ENCODE results near the gene GPHN.
A peak's percentile ranks its signal among the peaks of the same experiment; 100 is the strongest.
"Not testable (repeated sequence)": the region's sequence is repeated elsewhere in the genome, so short reads cannot be mapped to it uniquely, and the experiment has no call there.

The GPHN gene

GRCh38 chr14:66677780-66678179 lies 169.8 kb downstream of the GPHN start:
- DNase-seq = no peak

DNA sequence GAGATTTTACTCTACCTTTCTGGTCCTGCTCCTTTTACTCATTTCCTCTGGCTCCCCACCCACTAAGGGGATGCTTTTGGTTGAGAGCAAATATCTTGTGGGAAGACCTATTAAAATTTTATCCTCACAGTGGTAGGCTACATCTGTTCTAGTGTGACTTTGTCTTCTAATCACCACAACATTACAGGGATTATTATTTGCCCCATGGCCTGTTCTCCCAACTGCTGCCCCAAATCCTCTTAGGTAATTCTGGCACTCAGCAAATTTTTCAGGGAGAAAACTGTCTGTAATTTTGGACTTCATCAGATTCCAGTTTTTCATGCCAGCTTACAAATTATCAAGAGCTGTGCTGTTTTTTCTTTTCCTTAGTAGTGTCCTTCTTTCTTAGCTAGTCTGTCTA lies 172.3 kb downstream of the GPHN start:
- DNase-seq = no peak

- DNase-seq = no peak
Observed at GRCh38 chr14:66696326-66696725, 188.4 kb downstream of the GPHN start.

DNA sequence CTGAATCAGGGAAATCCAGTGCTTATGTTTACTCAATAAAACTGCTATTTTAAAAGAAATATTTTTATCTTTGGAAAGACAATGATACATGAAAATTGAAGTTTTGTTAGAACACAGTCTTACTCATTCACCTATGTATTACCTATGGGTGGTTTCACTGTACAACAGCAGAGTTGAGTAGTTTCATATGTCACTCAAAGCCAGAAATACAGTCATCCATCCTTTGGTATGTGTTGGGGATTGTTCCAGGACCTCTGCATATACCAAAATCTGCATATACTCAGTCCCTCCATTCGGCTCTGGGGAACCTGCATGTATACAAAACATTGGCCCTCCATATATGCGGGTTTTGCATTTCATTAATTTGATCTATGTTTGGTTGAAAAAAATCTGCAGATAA lies 190.6 kb downstream of the GPHN start:
- no peak for DNase-seq

- no peak for DNase-seq
Observed at GRCh38 chr14:66701813-66702212, 193.9 kb downstream of the GPHN start.

DNA sequence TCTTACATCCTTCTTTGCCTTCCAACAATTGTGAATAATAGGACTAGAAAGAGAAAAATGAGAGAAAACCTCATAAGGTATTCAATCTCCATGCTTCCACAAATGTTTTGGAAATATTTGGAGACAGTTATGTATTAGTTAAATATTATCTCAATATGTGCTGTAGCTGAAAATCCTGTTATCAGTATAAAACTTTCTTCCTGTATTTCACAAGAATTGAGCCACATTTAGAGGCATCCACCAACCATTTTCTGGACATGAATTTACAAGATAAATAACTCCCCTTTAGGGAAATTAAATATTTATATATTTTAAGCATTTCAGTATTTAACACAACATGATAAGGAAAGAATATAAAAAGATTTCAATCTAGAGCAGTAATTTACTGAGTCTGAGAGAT lies 200.3 kb downstream of the GPHN start:
- DNase-seq = no peak

GRCh38 chr14:66709291-66709690 lies 201.3 kb downstream of the GPHN start:
- no peak for DNase-seq

GRCh38 chr14:66714291-66714690 lies 206.3 kb downstream of the GPHN start:
- DNase-seq = not testable (repeated sequence)

- not testable (repeated sequence) for DNase-seq
Observed at GRCh38 chr14:66715313-66715712, 207.4 kb downstream of the GPHN start.

GRCh38 chr14:66716227-66716626 lies 208.3 kb downstream of the GPHN start:
- DNase-seq = no peak

- no peak for DNase-seq
Observed at GRCh38 chr14:66717561-66718140, 209.7 kb downstream of the GPHN start.

DNA sequence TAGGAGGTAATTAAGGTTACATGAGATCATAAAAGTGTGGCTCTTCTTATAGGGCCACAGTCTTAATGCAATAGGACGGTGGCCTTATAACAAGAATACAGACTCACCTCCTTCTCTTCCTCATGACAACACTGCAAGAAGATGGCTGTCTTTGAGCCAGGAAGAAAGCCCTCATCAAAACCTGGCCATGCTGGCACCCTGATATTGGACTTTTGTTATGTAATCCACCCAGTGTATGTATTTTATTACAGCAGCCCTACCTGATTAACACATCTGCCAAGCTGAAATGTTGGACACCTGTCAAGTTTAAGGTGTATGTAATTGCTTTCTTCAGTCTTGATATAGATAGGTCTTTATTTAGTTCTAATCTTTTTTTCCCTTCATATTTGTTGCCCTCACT lies 217.0 kb downstream of the GPHN start:
- DNase-seq = no peak

DNA sequence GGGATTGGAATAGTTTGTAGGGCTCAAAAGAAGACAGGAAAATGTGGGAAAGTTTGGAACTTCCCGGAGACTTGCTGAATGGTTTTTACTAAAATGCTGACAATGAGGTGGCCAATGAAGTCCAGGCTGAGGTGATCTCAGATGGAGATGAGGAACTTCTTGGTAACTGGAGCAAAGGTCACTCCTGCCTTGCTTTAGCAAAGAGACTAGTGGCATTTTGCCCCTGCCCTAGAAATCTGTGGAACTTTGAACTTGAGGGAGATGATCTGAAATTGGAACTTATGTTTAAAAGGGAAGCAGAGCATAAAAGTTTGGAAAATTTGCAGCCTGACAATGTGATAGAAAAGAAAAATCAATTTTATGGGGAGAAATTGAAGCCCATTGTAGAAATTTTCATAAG lies 223.4 kb downstream of the GPHN start:
- DNase-seq = not testable (repeated sequence)

- DNase-seq = no peak
Observed at GRCh38 chr14:66735853-66736252, 227.9 kb downstream of the GPHN start.

- no peak for DNase-seq
Observed at GRCh38 chr14:66739826-66740225, 231.9 kb downstream of the GPHN start.

DNA sequence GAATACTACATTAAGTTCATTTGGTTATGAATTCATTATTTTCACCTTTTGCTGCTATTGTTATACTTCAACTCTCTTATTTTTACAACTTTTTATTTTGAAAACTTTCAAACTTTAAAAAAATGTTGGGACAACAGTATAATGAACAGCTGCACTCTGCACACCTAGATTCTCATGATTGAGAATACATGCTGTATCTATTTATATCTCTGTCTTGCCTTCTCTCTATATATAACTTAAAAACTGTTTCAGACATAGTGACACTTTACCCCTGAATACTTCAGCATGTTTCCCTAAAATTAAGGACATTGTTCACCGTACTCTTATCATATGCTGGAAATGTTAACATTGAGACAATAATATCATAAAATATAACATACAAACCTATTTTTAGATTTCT lies 237.1 kb downstream of the GPHN start:
- no peak for DNase-seq

GRCh38 chr14:66746316-66747006 lies 238.5 kb downstream of the GPHN start:
- DNase-seq = peak in 1 of 6 experiments; percentile 3

- no peak for DNase-seq
Observed at GRCh38 chr14:66752109-66752508, 244.2 kb downstream of the GPHN start.

GRCh38 chr14:66758031-66758613 lies 250.2 kb downstream of the GPHN start:
- DNase-seq = no peak

DNA sequence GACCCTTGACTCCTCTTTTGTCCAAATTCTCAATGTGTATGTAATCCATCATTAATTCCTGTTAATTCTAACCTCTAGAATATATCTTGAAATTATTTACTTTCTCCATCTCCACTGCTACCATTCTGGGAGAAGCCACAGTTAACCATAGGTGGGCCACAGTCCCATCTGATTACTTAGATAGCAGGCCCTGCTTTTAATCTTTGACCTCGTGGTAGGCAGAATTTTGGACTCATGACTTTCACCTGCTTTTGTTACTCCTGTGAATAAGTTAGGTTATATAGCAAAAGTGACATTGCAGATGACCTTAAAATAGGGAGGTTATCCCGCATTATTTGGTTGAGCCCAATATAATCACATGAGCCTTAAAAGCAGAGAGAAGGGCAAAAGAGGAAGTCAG lies 264.2 kb downstream of the GPHN start:
- DNase-seq = no peak

DNA sequence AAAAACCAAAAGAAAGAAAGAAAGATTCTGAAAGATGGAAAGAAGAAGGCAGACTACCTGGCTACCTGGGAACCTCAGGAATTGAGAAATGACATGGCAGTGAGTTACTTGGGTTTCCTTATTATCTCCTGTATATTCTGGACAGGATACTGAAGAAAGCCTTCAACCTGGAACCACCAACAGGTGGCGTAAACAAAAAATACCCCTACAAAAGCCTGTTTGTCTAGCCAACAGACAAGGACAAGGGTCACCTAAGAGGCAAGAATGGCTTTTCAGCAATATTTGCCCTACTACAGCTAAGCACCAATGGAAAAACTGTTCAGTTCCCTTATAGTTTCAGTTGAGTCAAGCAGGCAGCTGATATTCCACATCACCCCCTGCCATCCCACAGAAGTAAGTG lies 274.9 kb downstream of the GPHN start:
- DNase-seq = no peak

- DNase-seq = no peak
Observed at GRCh38 chr14:66790101-66790500, 282.2 kb downstream of the GPHN start.

- no peak for DNase-seq
Observed at GRCh38 chr14:66802962-66803361, 295.0 kb downstream of the GPHN start.

DNA sequence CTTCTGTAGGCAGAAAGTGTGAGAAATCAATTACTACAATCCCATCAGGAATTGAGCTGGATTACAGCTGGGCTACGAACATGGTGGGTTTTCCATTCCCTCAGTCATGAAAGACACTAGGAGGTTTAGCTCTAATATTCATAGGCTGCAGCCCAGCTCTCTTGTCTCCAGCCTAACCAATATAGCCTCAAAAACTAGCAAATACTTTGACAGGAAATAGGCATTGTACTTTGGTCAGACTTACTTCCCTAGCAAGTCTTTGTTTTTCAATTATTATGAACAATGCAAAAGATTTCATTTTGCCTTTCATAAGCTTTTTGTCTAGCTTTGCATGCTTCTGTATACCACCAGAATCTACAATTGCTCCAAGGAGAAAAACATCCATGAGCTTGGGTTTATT lies 296.2 kb downstream of the GPHN start:
- no peak for DNase-seq

DNA sequence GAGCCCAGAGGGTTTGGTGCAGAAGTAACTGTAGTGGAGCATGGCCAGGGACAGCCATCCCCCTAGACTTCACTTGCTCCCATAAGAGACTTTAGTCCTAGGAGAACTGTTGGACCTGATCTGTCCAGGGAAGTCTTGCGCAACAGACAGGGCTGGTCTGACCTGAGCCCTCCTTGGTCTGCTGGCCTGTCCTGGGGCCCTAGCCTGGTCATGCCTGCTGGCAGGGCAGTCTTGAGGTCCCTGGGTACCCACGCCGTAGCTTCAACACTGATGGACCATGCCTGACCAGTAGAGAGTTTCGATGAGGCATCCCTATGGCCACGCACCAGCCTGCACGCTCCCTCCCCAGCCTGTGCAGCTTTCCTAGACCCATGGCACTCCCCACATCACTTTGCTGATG lies 305.7 kb downstream of the GPHN start:
- DNase-seq = no peak
